HG03378 (cell line): Measurements from ENCODE around the gene INSM1.

Source experiments
- ATAC-seq: cut with Tn5 transposase; IDR thresholded peaks from one replicate; pipeline ENCODE4 v1.9.1; 2021; ENCODE audit warnings: mild to moderate bottlenecking, moderate library complexity; ENCODE audit not compliant: unreplicated experiment

INSM1 gene

GRCh38 chr20:20393207-20394120 is 25.6 kb downstream of the INSM1 start:
- ATAC-seq = no peak

- ATAC-seq = no peak
These were observed 27.2 kb downstream of the INSM1 start for GRCh38 chr20:20395087-20395486.

GRCh38 chr20:20395903-20396568 is 28.1 kb downstream of the INSM1 start:
- no peak for ATAC-seq

DNA sequence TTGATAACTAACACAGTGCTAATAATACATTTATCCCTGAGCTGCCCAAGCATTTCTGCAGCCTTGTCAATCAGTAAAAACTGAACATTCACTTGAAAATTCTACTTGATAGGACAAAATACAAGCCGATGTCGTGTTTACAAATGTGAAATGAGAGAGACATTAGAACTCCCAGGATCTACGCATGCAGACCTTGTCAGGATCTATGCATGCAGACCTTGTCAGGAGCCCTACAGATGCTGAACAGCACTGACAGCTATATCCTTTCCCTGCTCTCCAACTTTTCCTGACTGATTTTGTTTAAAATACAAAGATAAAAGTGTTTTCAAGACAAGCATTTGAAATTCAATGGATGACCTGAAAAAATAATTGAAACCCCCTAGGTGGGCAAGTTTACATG is 28.9 kb downstream of the INSM1 start:
- ATAC-seq = no peak

GRCh38 chr20:20398123-20398522 is 30.2 kb downstream of the INSM1 start:
- ATAC-seq = no peak

DNA sequence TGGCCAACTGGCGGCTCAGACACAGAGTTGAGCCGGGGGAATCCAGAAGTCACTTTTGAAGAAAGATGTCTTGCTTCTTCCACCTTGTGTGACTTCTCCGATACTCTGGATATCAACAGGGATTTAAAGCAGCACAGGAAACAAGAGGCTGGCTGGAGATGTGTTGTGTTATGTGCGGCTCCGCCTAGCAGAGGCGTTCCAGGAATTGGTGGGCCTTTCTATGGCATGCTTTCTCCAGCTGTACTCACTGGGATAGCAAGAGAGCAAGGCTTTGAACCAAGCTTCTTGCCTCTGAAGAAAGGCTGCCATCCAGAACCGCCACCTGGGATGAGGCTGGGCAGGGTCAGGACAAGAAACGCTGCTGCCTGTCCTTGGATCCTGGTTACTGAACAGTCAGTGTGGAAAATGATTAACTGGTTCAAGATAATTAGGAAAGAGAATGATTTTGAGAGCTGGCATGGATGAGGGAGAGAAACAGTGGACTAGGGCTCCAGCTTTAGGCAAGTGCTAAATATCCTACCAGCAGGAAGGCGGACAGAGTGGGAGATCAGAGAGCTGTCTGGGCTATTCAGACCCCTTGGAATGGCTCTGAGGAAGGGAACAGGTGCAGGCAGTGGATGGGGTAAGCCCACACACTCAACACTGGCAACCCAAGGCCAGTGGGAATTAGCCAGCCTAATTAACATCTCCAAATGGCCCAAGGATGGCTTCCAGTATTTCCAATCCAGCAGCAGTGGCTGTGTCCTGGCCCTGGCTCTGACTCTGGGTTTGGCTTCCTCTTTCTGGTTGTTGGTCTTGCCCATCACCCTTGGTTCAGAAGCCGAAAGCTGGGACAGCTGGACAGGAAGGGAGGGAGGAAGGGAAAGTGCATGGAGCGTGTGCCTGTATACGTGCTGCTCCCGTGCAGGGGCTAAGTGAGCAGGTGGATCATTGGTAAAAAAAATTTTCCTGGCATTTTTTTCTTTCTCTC is 31.9 kb downstream of the INSM1 start:
- no peak for ATAC-seq

GRCh38 chr20:20401991-20402390 is 34.1 kb downstream of the INSM1 start:
- no peak for ATAC-seq

DNA sequence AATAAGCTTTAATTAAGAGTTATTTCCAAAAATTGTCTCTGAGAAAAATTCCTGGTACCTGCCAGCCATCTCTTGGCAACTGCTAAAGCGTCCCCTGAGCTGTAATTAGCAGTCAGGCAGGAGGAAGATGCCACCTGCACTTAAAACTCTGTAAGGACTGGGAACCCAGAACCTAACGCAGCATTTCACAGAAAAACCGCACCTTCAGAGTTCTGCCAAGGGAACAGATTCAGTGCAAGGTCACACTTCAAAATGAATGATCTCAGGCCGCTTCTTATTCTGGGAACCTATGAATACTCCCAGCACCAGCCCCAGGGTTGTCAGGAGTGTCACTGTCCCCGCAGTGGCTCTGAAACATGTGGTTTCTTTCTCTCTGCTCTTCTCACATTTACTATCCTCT is 36.7 kb downstream of the INSM1 start:
- no peak for ATAC-seq

- no peak for ATAC-seq
These were observed 37.7 kb downstream of the INSM1 start for GRCh38 chr20:20405623-20406022.

- no peak for ATAC-seq
These were observed 38.4 kb downstream of the INSM1 start for GRCh38 chr20:20406306-20406705.

DNA sequence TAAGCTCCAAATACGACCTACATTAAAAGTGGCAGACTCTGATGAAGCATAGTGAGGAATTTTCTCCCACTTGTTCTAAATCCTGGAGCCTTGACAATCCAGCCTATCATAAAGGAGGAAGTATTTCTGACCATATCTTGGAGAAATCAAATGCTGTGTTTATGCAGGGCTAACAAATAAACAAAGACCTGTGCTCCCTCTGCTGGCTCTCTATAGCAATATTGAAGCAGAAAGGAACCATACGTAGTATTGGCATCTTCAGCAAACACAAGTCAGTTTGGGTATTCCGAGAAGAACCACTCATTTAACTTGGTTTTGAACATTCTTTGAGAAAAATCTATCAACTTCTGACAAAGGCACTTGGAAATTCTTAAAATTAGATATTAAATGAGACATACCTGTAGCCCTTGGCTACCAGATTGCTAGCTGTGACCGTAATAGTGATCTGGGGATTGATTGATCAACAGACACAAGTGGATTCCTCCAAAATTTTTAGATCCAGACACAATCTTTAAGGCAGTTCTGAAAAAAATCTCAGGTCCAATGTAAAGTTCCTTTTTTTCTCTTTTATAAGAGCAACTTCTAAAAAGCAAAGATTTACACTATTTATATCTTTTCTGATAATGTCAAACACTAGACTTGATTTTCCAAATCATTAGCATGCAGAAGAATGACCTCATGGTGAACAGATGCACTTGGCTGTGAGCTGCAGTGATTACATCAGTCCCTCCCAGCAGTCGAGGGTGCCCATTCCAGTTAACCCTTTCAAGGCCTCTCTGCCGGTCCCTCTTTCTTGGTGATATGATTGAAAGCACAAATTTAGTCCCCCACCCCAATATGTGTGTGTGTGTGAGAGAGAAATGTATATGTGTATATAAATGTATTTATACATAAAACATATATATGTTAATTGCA is 40.2 kb downstream of the INSM1 start:
- ATAC-seq = no peak

- no peak for ATAC-seq
These were observed 41.4 kb downstream of the INSM1 start for GRCh38 chr20:20409331-20409730.

GRCh38 chr20:20410678-20411077 is 42.8 kb downstream of the INSM1 start:
- ATAC-seq = no peak

GRCh38 chr20:20411402-20411801 is 43.5 kb downstream of the INSM1 start:
- no peak for ATAC-seq

DNA sequence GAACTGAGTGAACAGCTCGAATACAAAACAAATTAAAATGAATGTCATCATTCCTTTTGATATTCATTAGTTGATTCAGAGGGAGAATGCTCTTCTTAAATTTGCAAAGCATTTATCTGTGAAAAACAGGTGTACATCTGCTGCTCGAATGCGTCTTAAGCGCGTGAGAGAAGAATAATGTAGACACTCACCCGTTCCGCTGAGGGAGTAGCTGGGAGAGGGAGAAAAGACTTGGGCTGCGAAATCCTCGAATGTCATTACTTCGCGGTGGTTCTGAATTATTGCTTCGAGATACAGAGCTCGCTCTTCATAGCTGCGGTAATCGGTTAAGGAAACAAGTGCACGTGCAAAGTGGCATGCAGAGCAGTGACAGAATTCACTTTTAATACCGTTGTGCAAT is 43.9 kb downstream of the INSM1 start:
- no peak for ATAC-seq

DNA sequence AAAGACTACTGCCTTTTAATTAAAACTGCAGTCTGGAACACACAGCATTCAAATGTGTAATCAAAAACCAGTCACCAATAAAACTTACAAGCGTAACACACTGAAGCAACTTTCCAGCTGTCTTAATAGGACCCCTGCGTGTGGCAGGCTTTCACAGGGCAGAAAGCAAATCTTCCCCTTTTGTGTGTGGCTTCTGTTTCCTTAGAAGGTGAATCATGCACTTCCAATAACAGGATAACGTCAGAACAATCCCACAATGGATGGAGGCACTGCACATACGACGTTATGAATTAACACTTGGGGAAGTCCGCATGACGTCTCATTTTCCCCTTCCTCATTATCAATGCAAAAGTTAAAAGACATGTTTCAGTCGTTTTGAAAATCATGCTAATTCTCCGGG is 44.8 kb downstream of the INSM1 start:
- no peak for ATAC-seq

DNA sequence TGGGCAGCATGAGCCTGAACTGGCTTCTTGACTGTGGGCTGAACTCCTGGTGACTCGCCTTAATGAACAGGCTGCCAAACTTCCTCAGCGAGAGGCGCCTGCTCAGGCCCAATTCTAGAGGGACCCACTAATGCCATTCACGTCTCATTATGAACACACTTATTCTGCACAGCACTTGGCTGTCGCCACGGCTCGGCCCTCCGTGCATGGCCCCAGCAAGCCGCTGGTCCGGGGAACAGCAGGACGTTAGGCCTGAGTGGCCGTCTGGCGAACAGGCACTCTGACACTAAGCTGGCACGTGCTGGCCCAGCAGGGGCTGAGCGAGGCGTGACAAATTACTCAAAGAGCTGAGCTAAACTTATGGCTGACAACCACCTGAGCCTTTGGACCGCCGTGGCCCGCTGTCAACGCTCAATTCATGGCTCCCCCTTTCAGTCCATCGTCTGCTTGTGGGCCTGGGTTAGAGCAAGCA is 45.9 kb downstream of the INSM1 start:
- no peak for ATAC-seq

GRCh38 chr20:20414640-20415220 is 46.8 kb downstream of the INSM1 start:
- no peak for ATAC-seq

- ATAC-seq = no peak
These were observed 47.4 kb downstream of the INSM1 start for GRCh38 chr20:20415321-20415720.
